GM10847 (cell line): ENCODE measurements around the gene KANK2.

Source experiments
- POLR2A ChIP-seq: IDR thresholded peaks from 2 replicates; pipeline ENCODE4 v1.6.1; 2011; ENCODE audit not compliant: insufficient read length; ENCODE audit errors: extremely low read depth

The KANK2 gene

GRCh38 chr19:11138601-11139300 lies 58.6 kb downstream of the KANK2 start:
- no peak for TF ChIP-seq POLR2A

GRCh38 chr19:11137542-11138384 lies 59.6 kb downstream of the KANK2 start:
- TF ChIP-seq POLR2A: no peak

- no peak for TF ChIP-seq POLR2A
These were observed 60.8 kb downstream of the KANK2 start for GRCh38 chr19:11136400-11137101.

- TF ChIP-seq POLR2A: no peak
These were observed 65.9 kb downstream of the KANK2 start for GRCh38 chr19:11131471-11131870.

GRCh38 chr19:11130824-11131455 lies 66.4 kb downstream of the KANK2 start:
- no peak for TF ChIP-seq POLR2A

GRCh38 chr19:11127905-11128304 lies 69.4 kb downstream of the KANK2 start:
- no peak for TF ChIP-seq POLR2A

GRCh38 chr19:11125994-11126685 lies 71.2 kb downstream of the KANK2 start:
- no peak for TF ChIP-seq POLR2A

GRCh38 chr19:11123114-11123513 lies 74.2 kb downstream of the KANK2 start:
- no peak for TF ChIP-seq POLR2A

- no peak for TF ChIP-seq POLR2A
These were observed 80.8 kb downstream of the KANK2 start for GRCh38 chr19:11116507-11116906.

GRCh38 chr19:11115895-11116446 lies 81.4 kb downstream of the KANK2 start:
- TF ChIP-seq POLR2A: no peak

GRCh38 chr19:11115042-11115441 lies 82.3 kb downstream of the KANK2 start:
- TF ChIP-seq POLR2A: no peak
